ENCODE data around the gene F2RL1.
A peak's percentile ranks its signal among the peaks of the same experiment; 100 is the strongest.
"Not testable (repeated sequence)": the region's sequence is repeated elsewhere in the genome, so short reads cannot be mapped to it uniquely, and the experiment has no call there.

Gene F2RL1

DNA sequence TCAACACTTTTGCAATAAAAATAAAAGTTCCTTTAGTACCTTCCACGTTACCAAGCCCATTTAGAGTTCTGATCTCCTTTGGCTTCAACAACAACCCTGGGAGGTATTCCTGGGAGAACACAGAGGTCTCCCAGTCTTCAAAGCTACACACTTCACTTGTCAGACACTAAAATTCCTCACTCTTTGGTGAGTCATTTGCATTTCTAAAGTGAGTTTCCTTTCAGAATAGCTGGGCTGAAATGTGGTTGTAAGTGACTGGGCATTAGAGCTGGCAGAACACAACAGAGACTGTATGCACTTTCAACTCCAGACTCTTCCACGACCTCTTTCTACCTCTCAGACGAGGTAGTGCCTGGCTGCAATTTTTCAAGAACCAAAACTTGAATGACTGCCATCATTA is 11.5 kb upstream of the F2RL1 start:
- no peak for DNase-seq

DNA sequence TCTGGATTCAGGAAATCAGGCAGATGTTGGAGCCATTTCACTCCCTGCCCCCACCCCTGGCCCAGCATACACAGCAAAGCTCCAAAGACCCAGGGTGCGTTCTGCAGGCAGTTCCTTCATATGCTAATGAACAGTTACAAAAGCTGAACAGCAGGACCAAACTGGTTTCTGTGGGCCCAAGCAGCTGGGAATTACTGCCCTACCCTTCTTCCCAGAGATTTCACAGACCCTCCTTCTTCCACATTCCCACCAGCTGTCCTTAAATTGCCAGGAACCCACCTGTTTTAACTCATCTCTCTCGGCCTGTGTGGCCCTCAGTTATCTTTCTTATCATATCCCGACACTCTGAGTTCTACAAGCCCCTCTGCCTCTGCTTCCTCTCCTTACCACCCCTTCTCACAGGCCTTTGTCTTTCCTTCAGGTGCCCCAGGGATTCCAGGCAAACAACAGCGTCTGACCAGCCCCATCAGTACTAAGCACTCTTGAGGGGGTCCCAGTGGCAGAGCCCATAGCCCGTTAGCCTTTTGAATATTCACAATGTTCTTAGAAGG is 10.6 kb upstream of the F2RL1 start:
- no peak for DNase-seq

DNA sequence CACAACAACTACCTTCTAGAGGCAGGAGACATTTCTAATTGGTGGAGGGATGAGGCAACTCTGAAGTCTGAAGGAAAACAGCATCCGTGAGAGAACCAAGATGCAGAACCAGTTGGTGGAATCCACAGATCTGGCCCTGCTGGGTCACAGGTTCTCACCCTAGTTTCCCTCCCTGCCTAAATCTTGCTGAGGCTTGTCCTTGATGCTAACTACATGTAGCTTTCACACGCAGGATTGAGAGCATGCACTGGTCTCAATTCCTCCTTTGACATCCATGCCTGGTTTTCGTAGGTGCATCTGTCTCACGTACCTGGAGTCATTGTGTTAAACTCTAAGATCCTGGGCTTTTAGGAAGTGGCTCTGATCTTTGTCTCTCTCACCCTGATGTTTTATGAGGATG is 9.7 kb upstream of the F2RL1 start:
- no peak for DNase-seq

DNA sequence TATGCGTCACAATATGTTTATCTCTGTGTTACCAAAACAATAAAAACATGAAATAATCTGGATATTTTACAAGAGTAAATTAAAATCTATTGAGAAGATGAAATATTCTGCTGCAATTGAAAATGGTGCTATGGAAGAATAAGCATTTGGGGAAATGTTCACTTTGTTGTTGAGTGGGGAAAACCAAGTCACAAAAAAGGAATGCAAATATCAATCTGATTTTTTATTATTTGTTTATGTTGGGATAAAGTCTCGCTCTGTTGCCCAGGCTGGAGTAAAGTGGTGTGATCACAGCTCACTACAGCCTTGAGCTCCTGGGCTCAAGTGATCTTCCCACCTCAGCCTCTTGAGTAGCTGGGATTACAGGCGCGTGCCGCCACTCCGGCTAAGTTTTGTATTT is 8.6 kb upstream of the F2RL1 start:
- DNase-seq = no peak

DNA sequence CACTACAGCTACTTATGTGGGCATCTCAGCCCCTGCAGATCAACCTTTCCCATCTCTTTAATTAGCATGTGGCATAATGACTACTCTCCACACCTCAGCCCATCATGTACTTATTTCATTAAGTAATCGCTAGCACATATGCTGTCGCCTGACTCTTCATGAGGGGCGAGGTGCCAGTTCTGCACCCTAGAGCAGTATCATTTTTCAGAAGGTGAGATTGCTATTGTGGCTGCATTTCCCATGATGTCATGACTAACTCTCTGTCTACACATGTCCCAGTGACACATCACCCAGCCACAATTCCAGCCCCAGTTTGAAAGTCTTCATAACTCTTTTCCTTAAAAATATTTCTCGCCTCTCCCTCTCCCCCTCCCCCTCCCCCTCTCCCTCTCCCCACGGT is 7.6 kb upstream of the F2RL1 start:
- no peak for DNase-seq

DNA sequence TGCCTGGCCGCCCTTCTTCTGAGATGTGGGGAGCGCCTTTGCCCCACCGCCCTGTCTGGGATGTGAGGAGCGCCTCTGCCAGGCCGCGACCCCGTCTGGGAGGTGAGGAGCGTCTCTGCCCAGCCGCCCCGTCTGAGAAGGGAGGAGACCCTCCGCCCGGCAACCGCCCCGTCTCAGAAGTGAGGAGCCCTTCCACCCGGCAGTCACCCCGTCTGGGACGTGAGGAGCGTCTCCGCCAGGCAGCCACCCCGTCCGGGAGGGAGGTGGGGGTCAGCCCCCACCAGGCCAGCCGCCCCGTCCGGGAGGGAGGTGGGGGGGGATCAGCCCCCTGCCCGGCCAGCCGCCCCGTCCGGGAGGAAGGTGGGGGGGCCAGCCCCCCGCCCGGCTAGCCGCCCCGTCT is 6.6 kb upstream of the F2RL1 start:
- DNase-seq = not testable (repeated sequence)

DNA sequence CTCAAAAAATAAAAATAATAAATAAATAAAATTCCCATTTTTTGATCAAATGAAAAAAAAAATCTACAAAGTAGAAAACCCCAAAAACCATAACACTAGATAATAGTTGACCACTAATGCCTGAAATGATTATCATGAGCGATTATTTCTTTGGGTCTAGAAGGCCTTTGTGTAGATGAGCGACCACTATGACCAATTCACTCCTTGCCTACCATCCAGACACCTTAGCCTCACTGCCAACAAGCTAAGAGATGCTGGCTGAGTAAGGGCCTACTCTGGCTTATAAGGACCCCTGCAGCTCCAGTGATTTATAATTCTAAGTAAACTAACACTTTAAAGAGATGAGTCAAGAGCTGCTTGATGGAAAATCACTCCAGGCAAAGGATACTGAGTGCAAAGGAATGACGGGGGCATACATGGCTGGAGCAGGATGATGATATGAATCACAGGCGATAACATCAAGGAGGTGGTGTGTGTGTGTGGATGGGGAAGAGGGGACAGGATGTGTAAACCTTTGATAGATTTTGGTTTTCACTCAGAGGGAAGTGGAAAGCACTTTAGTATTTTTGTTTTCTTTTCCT is 4.8 kb upstream of the F2RL1 start:
- DNase-seq = no peak

DNA sequence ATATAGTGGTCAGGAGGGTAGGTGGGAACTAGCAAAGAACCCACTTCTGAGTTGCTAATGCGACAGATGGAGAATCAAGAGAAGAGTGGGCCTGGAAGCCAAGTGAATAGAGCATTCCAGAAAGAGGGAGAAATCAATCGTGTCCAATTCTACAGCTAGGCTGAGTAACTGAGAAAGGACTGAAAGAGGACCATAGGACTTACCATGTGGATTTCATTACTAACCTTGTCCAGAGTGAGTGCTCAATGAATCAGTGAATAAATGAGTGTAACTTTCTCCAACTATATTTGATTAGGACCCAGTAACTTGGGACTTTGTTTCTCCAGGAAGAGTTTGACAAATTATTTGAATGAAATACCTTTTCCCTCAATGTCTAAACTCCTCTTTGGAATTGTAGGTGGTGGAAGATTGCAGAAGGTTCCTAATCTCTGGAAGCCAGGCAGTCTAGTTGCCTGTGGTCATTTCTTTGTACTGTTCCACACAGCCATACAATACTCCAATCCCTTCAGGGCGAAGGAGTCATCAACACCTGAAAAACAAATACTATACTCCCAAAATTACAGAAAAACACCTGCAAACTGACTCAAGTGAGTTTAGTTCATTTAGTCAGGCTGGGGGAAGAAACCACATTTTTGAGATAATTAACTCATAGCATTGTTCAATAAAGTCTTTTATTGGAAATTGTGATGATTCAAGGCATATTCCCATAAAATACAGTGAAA is 2.6 kb upstream of the F2RL1 start:
- DNase-seq = no peak

DNA sequence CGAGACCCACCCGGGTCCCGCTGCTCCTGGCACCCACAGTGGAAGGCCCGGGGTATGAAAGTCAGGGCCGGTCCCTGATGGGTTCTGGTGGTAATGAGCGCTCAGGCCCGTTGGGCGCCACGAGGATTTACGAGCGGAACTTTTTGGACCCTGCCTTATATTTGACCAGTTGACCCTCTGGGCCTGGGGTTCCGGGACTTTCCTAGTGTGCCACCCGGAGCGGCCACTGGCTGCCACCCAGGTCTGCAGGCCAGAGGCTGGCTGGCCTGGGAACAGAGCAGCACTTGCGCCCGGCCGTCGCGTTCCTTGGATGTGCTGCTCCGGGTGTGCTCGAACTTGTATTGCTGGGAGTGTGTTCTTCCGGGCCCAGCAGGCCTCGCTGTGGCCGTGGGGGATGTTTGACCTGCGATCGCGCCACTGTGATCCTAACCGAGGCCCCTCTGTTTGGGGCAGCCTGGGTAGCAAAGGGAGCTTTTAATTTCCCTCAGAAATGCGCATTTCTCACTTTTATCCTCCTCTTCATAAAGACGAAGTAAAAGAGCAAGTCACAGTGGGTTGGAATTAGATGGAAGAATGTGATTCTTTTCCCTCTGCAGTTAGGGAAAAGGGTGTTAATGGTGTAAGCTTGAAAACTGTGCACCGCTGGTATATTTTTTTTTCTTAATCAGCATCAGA is 1.2 kb downstream of the F2RL1 start:
- DNase-seq = no peak

DNA sequence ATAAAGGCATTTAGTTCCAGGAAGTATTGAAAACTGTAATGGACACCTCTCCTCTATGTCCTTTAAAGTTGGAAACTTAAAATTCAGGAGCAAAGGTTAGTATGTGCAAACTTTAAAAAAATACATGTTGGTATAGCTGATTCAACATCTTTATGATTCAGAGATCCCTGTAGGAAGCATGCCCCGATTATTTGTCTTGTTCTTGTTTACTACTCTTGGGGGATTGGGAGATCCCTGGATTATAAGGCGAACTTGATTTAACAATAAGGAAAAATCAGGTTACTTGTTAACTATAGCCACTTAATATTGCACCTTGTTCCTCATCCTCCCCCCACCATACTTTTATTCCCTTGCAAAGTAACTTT is 1.7 kb downstream of the F2RL1 start:
- DNase-seq = no peak

DNA sequence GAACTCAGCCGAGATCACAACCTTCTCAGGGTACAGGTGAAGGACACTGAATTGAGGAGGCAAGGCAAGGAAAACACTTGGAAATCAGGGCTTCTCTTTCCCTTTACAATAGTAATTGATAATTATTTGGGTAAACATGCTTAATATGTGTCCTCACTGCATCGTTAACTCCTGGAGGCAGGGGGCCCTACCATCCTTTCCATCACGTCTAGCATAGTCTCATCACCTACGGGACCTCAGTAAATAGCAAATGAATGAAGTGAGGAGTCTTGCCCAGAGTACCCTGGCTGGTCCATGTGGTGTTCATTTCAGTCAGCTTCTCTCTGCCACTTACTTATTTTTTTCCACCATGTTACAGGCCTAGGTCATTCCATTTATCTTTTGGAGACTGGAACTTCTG is 2.3 kb downstream of the F2RL1 start:
- DNase-seq = no peak

DNA sequence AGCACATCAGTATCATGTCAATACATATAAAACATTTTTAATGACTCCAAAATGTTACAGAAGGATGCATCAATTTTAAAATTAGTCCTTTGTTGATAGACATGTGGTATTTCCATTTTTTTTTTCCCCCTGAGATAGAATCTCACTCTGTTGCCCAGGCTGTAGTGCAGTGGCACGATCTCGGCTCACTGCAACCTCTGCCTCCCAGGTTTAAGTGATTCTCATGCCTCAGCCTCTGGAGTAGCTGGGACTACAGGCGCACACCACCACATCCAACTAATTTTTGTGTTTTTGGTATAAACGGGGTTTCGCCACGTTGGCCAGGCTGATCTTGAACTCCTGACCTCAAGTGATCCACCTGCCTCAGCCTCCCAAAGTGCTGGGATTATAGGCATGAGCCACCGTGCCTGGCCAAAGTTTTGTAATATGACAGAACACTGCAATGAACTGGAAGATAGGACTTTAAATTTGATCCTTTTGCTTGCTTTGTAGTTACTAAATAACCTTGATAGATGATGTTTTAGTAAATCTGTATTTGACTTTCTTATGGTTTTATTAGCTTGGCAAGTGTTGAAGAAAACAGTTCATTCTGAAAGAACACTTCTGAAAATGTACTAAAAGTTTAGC is 3.4 kb downstream of the F2RL1 start:
- DNase-seq = not testable (repeated sequence)

DNA sequence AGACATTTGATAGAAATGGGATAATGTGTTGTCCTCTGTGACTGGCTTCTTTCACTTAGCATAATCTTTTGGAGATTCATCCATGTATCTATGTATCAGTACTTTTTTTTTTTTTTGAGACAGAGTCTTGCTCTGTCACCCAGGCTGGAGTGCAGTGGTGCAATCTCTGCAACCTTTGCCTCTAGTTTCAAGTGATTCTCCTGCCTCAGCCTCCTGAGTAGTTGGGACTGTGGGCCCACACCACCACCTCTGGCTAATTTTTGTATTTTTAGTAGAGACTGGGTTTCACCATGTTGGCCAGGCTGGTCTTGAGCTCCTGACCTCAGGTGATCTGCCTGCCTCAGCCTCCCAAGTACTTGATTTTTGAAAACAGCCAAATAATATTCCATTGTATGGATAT is 7.6 kb downstream of the F2RL1 start:
- DNase-seq = not testable (repeated sequence)

DNA sequence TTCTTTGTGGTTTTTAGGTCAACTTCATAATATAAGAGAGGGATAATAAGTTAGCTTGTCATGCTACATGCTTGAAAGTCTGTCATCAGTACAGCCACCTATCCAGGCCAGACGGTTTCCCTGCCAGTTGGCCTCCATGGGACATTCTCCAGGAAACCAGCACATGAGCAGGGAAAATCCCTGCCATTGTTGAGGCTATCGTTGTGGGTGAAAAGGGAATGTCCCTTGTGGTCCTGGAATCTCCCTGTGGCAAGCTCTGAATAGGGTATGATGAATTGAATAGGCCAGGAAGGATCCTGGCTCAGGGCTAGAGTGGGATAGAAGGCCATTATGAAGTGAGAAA is 12.3 kb downstream of the F2RL1 start:
- no peak for DNase-seq

DNA sequence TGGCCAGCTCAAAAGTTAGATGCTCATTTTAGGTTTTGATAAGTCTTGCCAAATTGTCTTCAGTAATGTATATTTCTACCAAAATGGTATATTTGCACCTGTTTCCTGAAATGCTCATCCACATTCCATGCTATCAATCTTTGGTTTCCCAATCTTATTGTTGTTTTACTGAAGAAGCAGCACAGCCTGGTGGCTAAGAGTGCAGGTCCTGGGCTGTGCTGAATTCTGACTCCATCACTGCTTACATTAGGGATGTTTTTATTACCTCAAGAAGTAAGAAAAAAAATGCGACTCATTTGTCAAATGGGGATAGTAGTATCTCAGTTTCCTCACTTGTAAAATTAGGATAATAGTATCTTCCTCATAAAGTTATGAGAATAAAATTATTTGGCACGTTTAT is 17.4 kb downstream of the F2RL1 start:
- no peak for DNase-seq

DNA sequence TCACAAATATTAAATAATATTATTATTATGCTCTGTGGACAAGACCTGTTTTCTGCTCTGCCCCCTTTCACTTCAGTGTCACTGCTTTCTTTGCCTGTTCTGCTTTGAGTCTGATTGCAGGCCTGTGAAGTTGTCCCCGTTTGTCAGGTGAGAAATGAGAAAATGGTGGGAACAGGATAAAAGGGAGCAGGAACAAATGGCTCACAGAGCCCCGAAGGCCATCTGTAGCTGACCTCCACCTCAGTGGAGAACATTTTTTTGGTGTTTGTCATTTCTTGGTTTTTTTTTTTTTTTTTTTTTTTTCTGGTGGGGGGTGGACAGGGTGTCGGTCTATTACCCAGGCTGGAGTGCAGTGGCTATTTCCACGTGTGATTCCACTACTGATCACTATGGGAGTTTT is 17.8 kb downstream of the F2RL1 start:
- no peak for DNase-seq

DNA sequence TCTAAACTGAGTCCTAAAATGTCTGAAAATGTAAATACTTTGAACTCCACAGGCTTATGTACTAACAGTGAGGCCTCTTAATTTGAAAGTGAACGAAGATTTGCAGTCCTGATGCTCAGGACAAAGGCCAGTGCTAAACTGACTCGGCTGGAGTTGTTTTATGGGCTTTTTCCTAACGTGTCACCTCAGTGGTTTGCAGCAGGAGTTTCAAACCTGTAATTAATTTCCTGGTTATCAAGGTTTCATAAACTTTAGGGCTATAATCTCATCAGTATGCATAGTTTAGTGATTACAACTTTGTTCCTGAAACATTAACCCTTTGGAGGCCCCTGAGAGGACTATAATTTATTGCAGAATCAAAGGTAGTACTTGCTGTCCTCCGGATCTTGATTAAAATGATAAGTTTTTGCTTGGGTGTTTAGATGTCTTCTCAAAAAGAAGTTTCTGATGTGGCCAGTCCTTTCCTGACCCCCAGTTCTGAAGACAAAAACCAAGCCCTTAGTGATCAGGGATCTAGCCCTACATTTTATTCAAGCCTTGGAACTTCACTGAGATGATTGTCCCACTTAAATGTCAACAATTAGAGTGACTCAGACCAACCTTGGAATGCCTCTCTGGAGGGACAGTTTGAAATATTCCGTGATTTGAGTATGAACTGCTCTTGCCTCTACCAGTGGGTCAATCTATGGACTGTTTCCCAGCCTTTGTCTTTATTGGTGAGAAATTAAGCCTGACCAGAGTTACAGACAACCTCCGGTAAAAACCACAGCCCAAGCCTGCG is 19.8 kb downstream of the F2RL1 start:
- DNase-seq = no peak

DNA sequence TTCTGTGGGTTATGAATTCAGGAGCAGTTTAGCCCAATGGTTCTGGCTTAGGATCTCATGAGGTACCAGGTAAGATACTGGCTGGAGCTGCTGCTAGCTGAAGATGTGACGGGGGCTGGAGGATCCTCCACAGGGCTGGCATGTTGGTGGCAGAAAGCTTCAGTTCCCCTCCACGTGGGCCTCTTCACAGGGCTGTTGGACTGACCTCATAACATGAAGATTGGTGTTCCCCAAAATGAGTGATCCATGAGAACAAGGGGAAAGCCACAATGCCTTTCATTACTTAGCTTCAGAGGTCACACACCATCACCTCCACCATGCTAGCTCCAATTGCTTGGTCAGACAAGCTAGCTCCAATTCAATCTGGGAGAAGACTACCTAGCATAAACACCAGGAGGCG is 22.5 kb downstream of the F2RL1 start:
- no peak for DNase-seq

DNA sequence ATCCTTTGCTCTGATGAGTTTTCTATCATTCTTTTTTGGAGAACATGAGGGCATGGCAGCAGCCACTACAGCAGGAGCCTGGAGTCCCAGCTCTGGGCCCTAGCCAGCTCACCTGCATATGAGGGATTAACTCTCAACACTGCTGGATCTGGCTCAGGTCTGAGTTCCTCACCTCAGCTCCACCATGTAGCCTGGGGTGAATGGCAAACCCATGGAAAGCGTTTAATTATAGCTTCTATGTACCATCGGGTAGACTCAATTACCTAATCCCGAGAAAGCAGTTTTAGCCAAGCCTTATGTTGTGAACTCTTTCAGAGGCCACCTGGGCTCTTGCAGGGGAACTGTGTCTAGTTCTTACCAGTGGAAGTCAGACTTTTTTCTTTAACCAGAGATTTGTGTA is 27.1 kb downstream of the F2RL1 start:
- DNase-seq = no peak

DNA sequence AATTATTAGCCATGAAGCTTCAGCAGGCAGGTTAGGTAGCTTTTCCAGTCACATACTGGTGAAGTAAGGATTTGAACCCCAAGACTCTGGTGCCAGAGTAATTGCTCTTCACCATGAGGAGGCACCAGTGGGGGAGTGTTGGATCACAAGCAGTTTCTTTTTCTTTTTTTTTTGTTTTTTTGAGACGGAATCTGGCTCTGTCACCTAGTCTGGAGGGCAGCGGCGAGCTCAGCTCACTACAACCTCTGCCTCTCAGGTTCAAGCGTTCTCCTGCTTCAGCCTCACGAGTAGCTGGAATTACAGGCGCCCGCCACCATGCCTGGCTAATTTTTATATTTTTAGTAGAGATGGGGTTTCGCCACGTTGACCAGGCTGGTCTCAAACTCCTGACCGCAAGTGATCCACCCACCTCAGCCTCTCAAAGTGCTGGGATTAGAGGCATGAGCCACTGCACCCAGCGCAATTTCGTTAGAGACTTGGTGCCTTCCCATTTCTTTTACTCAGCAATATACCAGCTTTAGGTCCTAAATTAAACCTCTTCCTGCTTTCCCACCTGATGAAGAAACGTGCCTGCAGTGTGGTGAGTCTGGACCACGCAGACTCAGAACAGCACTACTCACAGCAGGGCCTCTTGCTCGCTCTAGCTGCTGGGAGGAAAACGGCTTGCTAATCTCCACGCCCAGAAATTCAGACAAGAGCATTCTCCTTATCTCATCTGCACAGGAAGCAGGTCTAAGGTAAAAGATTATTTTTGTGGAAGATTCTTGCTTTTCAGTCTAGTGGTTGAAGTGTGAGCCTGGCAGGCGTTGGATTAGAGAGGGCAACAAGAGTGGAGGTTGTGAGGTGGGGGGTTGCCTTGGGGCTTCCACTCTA is 30.8 kb downstream of the F2RL1 start, which contains the start of gene S100Z:
TSS of gene S100Z (plus strand) at position 596 of the 873 bp plus-strand sequence. CDS start 25,346 bp downstream, outside the sequence.
- DNase-seq = peak; percentile 61

DNA sequence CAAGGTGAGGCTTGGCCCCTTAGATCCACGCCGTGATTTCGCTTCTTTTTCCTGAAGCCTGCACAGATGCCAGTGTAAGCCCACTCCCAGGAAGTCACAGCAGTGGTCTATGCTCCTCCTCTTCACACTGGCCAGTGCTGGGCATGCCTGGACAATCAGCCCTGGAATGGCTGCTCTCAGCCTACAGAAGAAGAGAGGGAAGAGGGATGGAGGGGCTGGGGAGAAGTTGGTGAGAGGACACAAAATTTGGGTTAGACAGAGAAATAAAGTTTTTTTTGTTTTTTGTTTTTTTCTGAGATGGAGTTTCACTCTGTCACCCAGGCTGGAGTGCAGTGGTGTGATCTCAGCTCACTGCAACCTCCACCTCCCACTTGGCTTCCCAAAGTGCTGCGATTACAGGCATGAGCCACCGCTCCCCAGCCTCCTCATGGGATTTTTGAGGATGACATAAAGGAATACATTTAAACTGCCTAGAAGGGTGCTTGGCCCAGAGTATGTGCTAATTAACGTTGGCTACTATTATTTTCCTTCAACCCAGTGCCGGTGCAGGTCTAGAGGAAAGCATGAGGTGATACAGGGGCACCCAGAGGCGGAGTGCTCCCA is 31.8 kb downstream of the F2RL1 start:
- DNase-seq = no peak

Measured in activated CD8-positive, alpha-beta memory T cell treated with anti-CD3 and anti-CD28 coated beads for 24 hours (primary cell).